HG02678 (cell line): Measurements from ENCODE around the gene CASP14.
"Not testable (repeated sequence)": the region's sequence is repeated elsewhere in the genome, so short reads cannot be mapped to it uniquely, and the experiment has no call there.

Experiments
- ATAC-seq: cut with Tn5 transposase; IDR thresholded peaks from one replicate; pipeline ENCODE4 v1.9.1; 2021; ENCODE audit warnings: mild to moderate bottlenecking, moderate library complexity; ENCODE audit not compliant: unreplicated experiment

The CASP14 gene, protein sequence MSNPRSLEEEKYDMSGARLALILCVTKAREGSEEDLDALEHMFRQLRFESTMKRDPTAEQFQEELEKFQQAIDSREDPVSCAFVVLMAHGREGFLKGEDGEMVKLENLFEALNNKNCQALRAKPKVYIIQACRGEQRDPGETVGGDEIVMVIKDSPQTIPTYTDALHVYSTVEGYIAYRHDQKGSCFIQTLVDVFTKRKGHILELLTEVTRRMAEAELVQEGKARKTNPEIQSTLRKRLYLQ

GRCh38 chr19:15048885-15049541 is at the start of gene CASP14:
CASP14 (plus strand) TSS chr19:15049480; CDS start chr19:15052252, 2,772 bp downstream.
- ATAC-seq: no peak

- ATAC-seq: no peak
These were observed 41.0 kb upstream of the CASP14 start for GRCh38 chr19:15008308-15008707.

- no peak for ATAC-seq
These were observed 38.6 kb upstream of the CASP14 start for GRCh38 chr19:15010501-15011300.

DNA sequence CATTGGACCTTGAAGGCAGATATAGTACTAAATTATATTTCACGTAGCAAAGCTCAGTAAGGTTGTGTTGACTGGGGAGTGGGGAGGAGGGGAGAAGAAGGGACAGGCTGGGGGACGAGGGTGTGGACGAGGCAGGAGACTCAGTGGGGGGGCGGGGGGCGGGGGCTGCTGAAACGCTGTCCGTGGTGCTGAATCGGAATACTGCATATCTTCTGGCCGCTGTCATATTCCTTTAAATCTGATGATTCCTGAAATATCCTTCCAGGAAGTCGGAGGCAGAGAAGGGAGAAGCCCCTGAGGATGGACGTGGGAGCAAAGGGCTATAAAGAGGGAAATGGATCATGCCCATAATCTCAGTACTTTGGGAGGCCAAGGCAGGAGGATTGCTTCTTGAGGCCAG is 34.7 kb upstream of the CASP14 start:
- ATAC-seq: no peak

- ATAC-seq: no peak
These were observed 33.2 kb upstream of the CASP14 start for GRCh38 chr19:15015946-15016542.

GRCh38 chr19:15018836-15019235 is 30.4 kb upstream of the CASP14 start:
- not testable (repeated sequence) for ATAC-seq

- no peak for ATAC-seq
These were observed 27.8 kb upstream of the CASP14 start for GRCh38 chr19:15021286-15022007.

GRCh38 chr19:15022752-15023151 is 26.5 kb upstream of the CASP14 start:
- ATAC-seq: no peak

GRCh38 chr19:15025217-15025616 is 24.1 kb upstream of the CASP14 start:
- no peak for ATAC-seq

DNA sequence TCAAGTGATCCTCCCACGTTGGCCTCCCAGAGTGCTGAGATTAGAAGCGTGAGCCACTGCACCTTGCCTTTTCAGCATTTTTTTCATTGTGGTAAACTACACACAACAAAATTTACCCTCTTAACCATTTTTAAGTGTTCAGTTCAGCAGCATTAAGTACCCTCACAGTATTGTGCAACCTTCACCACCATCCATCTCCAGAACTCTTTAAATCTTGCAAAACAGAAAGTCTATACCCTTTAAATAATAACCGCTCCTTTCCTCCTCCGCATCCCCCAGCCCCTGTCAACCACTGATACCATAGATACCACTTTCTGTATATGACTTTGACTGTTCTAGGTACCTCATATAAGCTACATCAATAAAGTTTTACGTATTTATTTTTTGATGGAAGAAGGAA is 20.8 kb upstream of the CASP14 start:
- no peak for ATAC-seq

- ATAC-seq: no peak
These were observed 17.6 kb upstream of the CASP14 start for GRCh38 chr19:15031675-15032074.

DNA sequence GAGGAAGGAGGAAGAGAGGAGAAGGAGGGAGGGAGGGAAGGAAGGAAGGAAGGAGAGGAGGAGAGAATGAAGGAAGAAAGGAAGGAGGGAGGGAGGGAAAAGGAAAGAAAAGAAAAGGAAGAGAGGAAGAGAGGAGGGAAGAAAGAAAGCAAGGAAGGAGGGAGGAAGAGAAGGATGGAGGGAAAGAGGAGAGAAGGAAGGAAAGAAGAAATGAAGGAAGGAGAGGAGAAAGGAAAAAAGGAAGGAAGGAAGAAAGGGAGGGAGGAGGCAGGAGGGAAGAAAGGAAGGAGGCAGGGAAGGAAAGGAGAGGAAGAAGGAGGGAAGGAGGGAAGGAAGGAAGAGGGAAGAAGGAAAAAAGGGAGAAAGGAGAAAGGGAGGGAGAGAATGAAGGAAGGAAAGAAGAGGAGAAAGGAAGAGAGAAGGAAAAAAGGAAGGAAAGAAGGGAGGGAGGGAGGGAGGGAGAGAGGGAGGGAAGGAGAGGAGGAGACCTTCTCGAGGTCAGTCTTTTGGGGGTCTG is 13.4 kb upstream of the CASP14 start:
- ATAC-seq: no peak

DNA sequence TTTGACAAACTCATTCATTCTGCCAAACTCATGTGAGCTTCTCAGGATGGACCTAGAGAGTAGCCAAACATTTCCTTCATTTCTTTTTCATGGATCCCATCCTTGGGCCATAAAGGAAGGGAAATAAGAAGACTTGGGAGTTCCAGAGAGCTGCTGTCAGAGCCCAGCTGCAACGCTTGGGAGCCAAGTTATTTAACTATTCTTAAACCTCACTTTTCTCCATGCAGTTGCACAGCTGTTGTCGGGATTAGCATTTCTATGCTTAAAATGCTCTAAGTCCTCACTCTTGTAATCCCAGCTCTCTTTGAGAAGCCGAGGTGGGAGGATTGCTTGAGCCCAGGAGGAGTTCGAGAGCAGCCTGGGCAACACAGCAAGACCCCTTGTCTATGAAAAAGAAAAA is 11.7 kb upstream of the CASP14 start:
- no peak for ATAC-seq

DNA sequence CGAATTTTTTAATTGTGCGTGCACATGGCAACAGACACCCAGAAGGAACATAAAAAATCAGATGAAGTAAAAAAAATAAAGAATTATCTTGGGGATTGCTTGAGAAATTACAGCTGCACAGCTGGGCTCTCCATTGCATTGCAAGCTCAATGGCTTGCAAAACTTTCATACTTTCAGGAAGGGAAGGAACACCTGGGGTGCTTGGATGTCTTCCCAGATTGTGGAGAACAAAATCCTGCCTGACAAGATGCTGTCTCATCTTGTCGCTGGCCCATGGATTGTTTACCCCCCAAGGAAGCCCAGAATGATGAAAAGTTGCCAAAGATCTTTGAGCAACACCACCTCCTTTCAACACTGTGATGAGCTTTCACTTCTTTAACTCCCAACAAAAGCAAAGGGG is 11.0 kb upstream of the CASP14 start:
- ATAC-seq: no peak

- no peak for ATAC-seq
These were observed 7.3 kb upstream of the CASP14 start for GRCh38 chr19:15042003-15042402.

DNA sequence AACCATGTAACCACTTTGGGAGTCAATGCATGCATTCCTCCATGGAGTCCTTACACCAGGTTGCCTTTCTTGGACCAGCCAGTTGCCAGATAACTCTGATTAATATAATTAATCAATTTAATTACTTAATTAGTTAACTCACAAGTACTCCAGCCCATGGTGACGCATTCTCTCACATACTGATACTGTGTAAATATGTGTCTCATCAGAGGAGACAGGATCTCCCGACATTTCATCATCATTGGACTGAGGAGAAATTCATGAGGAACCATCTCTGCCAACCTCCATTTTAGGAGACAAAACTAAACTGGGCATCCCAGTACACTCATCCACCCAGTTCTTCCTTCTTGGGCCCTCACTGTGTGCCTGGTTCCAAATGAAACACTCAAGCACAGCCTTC is 6.5 kb upstream of the CASP14 start:
- no peak for ATAC-seq

DNA sequence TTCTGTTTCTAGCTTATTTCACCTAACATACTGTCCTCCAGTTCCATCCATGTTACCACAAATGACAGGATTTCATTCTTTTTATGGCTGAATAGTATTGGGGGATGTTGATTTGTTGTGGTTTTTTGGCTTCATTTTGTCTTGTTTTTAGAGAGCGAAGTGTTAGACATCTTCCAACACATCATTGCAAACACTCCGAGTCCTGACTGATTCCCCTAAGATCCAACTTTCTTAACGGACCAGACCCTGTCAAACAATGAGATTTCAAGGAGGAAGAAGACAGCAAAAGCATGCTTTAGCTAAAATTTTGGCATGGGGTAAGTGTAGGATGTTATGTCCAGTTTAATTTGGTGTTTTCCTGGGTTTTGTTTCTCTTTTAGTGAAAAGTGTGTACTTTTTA is 3.8 kb upstream of the CASP14 start:
- no peak for ATAC-seq

- no peak for ATAC-seq
These were observed 1.6 kb upstream of the CASP14 start for GRCh38 chr19:15047680-15048079.

- no peak for ATAC-seq
These were observed 1.2 kb upstream of the CASP14 start for GRCh38 chr19:15048128-15048527.

- ATAC-seq: no peak
These were observed 1.4 kb downstream of the CASP14 start for GRCh38 chr19:15050639-15051038.

GRCh38 chr19:15062036-15062435 is 12.8 kb downstream of the CASP14 start:
- ATAC-seq: no peak
